Pancreas (tissue), 10 donors: ENCODE measurements around the gene EDDM13. TPM values are rescaled to one million over a fixed set of nuclear protein-coding genes. Genes with fewer than 3 reads are reported as not detected.

Experiments used
- ATAC-seq, 4 donors: fragments of 200-7000 bp; cut with Tn5 transposase; one replicate each; pipeline versions ENCODE4 v1.8.0 to v1.9.1; 2020; ENCODE audit warnings: mild to moderate bottlenecking in 4 of 4, moderate library complexity in 4 of 4
- DNase-seq, 6 donors: peaks; one replicate each; pipeline ENCODE4 v3.0.0-alpha.2; 2020
- FAIRE-seq: peaks from 2 replicates; lab custom pipeline; 2012; peaks lifted over from hg19 to GRCh38; lab: Jason Lieb, UNC
- H3K27ac ChIP-seq, 4 donors: fragments of 200-600 bp; sonication (generic); 1 replicate in 3 of 4; 2 replicates in 1 of 4; pipeline versions ENCODE4 v1.5.0 to v1.8.0; 2020
- H3K27me3 ChIP-seq, 4 donors: fragments of 200-600 bp; one replicate each; pipeline ENCODE4 v1.8.0; 2021
- H3K36me3 ChIP-seq, 3 donors: fragments of 200-600 bp; sonication (generic) in 1 of 3; one replicate each; pipeline versions ENCODE4 v1.5.0 to v1.8.0; 2020 to 2021
- H3K4me1 ChIP-seq, 3 donors: fragments of 200-600 bp; one replicate each; pipeline ENCODE4 v1.8.0; 2021
- H3K4me3 ChIP-seq, 4 donors: fragments of 200-600 bp; sonication (generic) in 2 of 4; one replicate each; pipeline versions ENCODE4 v1.5.0 to v1.8.0; 2020 to 2021
- H3K9me3 ChIP-seq, 4 donors: fragments of 200-600 bp; one replicate each; pipeline ENCODE4 v1.8.0; 2021
- CTCF ChIP-seq, 4 donors: fragments of 200-600 bp; sonication (generic) in 3 of 4; IDR thresholded peaks; one replicate each; pipeline versions ENCODE4 v1.5.0 to v1.8.0; 2021; ENCODE audit warnings: antibody characterized with exemption in 4 of 4
- WGBS, 2 donors: extraction: QIAGEN DNeasy Blood & Tissue Kit; methylation state at CpG; one replicate each; pipeline ENCODE4 v1.1.7; 2013; 5-methylcytosine and 5-hydroxymethylcytosine counted together
- intact Hi-C, 3 donors: fragments of 100-400 bp; cut with DNase I; formaldehyde crosslinking; loops; one replicate each; pipeline versions ENCODE4 v1.11.1 to v1.14.2; 2022
- polyA plus RNA-seq, 2 donors: library from polyadenylated mRNA; stranded (reverse); fragments of 200-250 nt; gene quantifications; one replicate each; pipeline ENCODE4 v1.2.3, GENCODE V29; 2013
- total RNA-seq, 6 donors: library from RNA; stranded (reverse); fragmentation: NEBNext Ultra II Directional in 4 of 6; extraction: Animal tissue kit (Norgen Biotek cat#: 25700) in 4 of 6; gene quantifications; one replicate each; pipeline versions ENCODE4 v1.2.1 to v1.2.4, GENCODE V29; 2021 to 2023
- donor health status: healthy with polysubstance abuse.
- donor health status: DM: no; HTN: no; CAD: no; lungs with moderate emphysema.
- donor health status: DM: no; HTN: no; CAD: no.
- donor health status: control.
- donor health status: control.
- donor health status: Bipolar disorder and iron deficiency.
- donor health status: DM: yes; HTN: yes; CAD: no.
- donor health status: DM: no; HTN: no; CAD: no.
- donor health status: DM: no; HTN: no; CAD: no.
- donor health status: DM: yes; HTN: yes; CAD: no.

The EDDM13 gene
- total and polyA plus RNA-seq, 8 donors: 0.49 TPM; not detected in 7

- Histone ChIP-seq H3K27me3 (no peaks in the 10 kb centered on the region), H3K4me3 (no peak overlapping the region), H3K4me1 (peaks cover 0 to 4% (median 0%) of the 10 kb centered on the region in 3 donors), H3K36me3 (peaks cover 0 to 8% (median 0%) of the 10 kb centered on the region in 3 donors), H3K27ac (no peak overlapping the region), H3K9me3 (no peaks in the 10 kb centered on the region)
- intact Hi-C loops: no loop called here
- 81 to 87% methylated on average over 11 of the region's 11 CpGs for WGBS, 2 donors
- DNase-seq (peak in 4 of 6 donors; percentile 40 to 77 (median 58)), FAIRE-seq (no peak), ATAC-seq (peak in 1 of 4 donors; percentile 13)
- peak; percentile 29 to 48 (median 42) for TF ChIP-seq CTCF (IDR thresholded peaks at IDR 0.05)
These were observed 37.1 kb downstream of the EDDM13 start for GRCh38 chr19:56309511-56310185.

GRCh38 chr19:56310462-56310861 lies 37.9 kb downstream of the EDDM13 start:
- H3K36me3 ChIP-seq: peaks cover 0 to 2% (median 0%) of the 10 kb centered on the region in 3 donors
- H3K4me1 ChIP-seq: peaks cover 0 to 4% (median 0%) of the 10 kb centered on the region in 3 donors
- H3K27me3 ChIP-seq: no peaks in the 10 kb centered on the region
- H3K4me3 ChIP-seq: no peak overlapping the region
- 76 to 80% methylated on average over 8 of the region's 8 CpGs for WGBS, 2 donors
- DNase-seq: no peak
- TF ChIP-seq CTCF (IDR thresholded peaks at IDR 0.05): no peak
- ATAC-seq: no peak
- H3K27ac ChIP-seq: no peak overlapping the region
- intact Hi-C loops: no loop called here
- H3K9me3 ChIP-seq: no peaks in the 10 kb centered on the region
- no peak for FAIRE-seq

GRCh38 chr19:56312342-56312741 lies 39.8 kb downstream of the EDDM13 start:
- 82 to 92% methylated on average over 4 of the region's 4 CpGs for WGBS, 2 donors
- Histone ChIP-seq H3K4me3 (no peak overlapping the region), H3K27me3 (no peaks in the 10 kb centered on the region), H3K27ac (no peak overlapping the region), H3K36me3 (no peaks in the 10 kb centered on the region), H3K9me3 (no peaks in the 10 kb centered on the region), H3K4me1 (peaks cover 0 to 4% (median 0%) of the 10 kb centered on the region in 3 donors)
- TF ChIP-seq CTCF (IDR thresholded peaks at IDR 0.05): no peak
- ATAC-seq: no peak
- intact Hi-C loops: no loop called here
- no peak for FAIRE-seq
- no peak for DNase-seq

GRCh38 chr19:56312787-56313657 lies 40.5 kb downstream of the EDDM13 start:
- 86 to 87% methylated on average over 10 of the region's 10 CpGs for WGBS, 2 donors
- H3K4me3 ChIP-seq: peak overlapping the region in 1 of 4 donors; percentile 73
- no peak overlapping the region for H3K27ac ChIP-seq
- DNase-seq (no peak), ATAC-seq (no peak), FAIRE-seq (no peak)
- H3K4me1 ChIP-seq: peaks cover 0 to 4% (median 0%) of the 10 kb centered on the region in 3 donors
- H3K36me3 ChIP-seq: no peaks in the 10 kb centered on the region
- intact Hi-C loops: no loop called here
- H3K27me3 ChIP-seq: no peaks in the 10 kb centered on the region
- no peak for TF ChIP-seq CTCF (IDR thresholded peaks at IDR 0.05)
- no peaks in the 10 kb centered on the region for H3K9me3 ChIP-seq
